HL-60 (cell line): ENCODE measurements around the gene FRMD5.

ENCODE experiments used
- DNase-seq, 2 experiments: peaks; one replicate each; pipeline ENCODE4 v3.0.0-alpha.2; 2010 to 2020; ENCODE audit warnings: low read depth in 1 of 2, low spot score in 1 of 2
- H3K27ac ChIP-seq: fragments of 250-450 bp; sonication (Bioruptor Pico); replicated peaks from 2 replicates; pipeline ENCODE4 v1.5.1; 2020; ENCODE audit warnings: mild to moderate bottlenecking, moderate library complexity
- H3K27me3 ChIP-seq: fragments of 250-450 bp; sonication (Bioruptor Pico); 2 replicates; pipeline ENCODE4 v1.5.1; 2021; ENCODE audit warnings: mild to moderate bottlenecking, moderate library complexity; ENCODE audit not compliant: insufficient read depth, poor library complexity, severe bottlenecking
- H3K4me3 ChIP-seq: replicated peaks from 2 replicates; pipeline ENCODE4 v1.5.1; 2011; ENCODE audit warnings: mild to moderate bottlenecking, control low read depth, low read length; ENCODE audit not compliant: insufficient read depth
- CTCF ChIP-seq: IDR thresholded peaks from one replicate; pipeline ENCODE4 v1.5.1; 2011; ENCODE audit warnings: low read length, control low read depth, inconsistent platforms; ENCODE audit not compliant: insufficient read depth
- GABPA ChIP-seq: IDR thresholded peaks from 2 replicates; pipeline ENCODE4 v1.6.1; 2012; ENCODE audit warnings: low read depth
- POLR2AphosphoS5 ChIP-seq: IDR thresholded peaks from 2 replicates; pipeline ENCODE4 v1.6.1; 2012; ENCODE audit warnings: low read depth
- REST ChIP-seq: IDR thresholded peaks from 2 replicates; pipeline ENCODE4 v1.6.1; 2012; ENCODE audit warnings: low read depth; ENCODE audit not compliant: insufficient replicate concordance
- SPI1 ChIP-seq: IDR thresholded peaks from 2 replicates; pipeline ENCODE4 v1.6.1; 2012; ENCODE audit warnings: low read depth, mild to moderate bottlenecking, borderline replicate concordance

The FRMD5 gene

GRCh38 chr15:44096596-44096995, 98.5 kb downstream of the FRMD5 start:
- Histone ChIP-seq H3K27ac (no peak overlapping the region), H3K27me3 (no peaks in the 10 kb centered on the region), H3K4me3 (no peak overlapping the region)
- no peak for DNase-seq
- TF ChIP-seq REST, result no peak
- no peak for TF ChIP-seq CTCF
- TF ChIP-seq GABPA, result no peak
- TF ChIP-seq POLR2AphosphoS5, result no peak
- TF ChIP-seq SPI1, result no peak

GRCh38 chr15:44094781-44095180, 100.3 kb downstream of the FRMD5 start:
- DNase-seq, result no peak
- Histone ChIP-seq H3K27ac (no peak overlapping the region), H3K27me3 (peaks cover 2% of the 10 kb centered on the region), H3K4me3 (no peak overlapping the region)
- no peak for TF ChIP-seq CTCF
- TF ChIP-seq SPI1, result no peak
- no peak for TF ChIP-seq POLR2AphosphoS5
- no peak for TF ChIP-seq GABPA
- TF ChIP-seq REST, result no peak

- Histone ChIP-seq H3K4me3 (no peak overlapping the region), H3K27me3 (peaks cover 2% of the 10 kb centered on the region), H3K27ac (no peak overlapping the region)
- no peak for TF ChIP-seq GABPA
- TF ChIP-seq POLR2AphosphoS5, result no peak
- no peak for TF ChIP-seq REST
- no peak for TF ChIP-seq SPI1
- no peak for TF ChIP-seq CTCF
- no peak for DNase-seq
These were observed 101.2 kb downstream of the FRMD5 start for GRCh38 chr15:44093836-44094235.
